ENCODE measurements around the gene ZNF234. TPM values are rescaled to one million over a fixed set of nuclear protein-coding genes. Genes with fewer than 3 reads are reported as not detected.
"Not testable (repeated sequence)": the region's sequence is repeated elsewhere in the genome, so short reads cannot be mapped to it uniquely, and the experiment has no call there.

ZNF234 gene
- total RNA-seq, 4 donors from 2014 or later: 0.88 to 8.4 (median 3.4) TPM

- H3K4me1 ChIP-seq: peaks cover 0 to 21% (median 14%) of the 10 kb centered on the region in 3 donors
- peaks cover 10 to 67% (median 55%) of the 10 kb centered on the region in 3 donors for H3K9me3 ChIP-seq
- DNase-seq: no peak
- intact Hi-C loops (cut with DNase I): no loop called here
- no peak overlapping the region for H3K4me3 ChIP-seq
- H3K27me3 ChIP-seq: no peaks in the 10 kb centered on the region
- peaks cover 5 to 39% (median 14%) of the 10 kb centered on the region in 3 donors for H3K36me3 ChIP-seq
- H3K27ac ChIP-seq: no peak overlapping the region
- TF ChIP-seq POLR2A (IDR thresholded peaks at IDR 0.05) (no peak), CTCF (IDR thresholded peaks at IDR 0.05) (no peak)
Observed at GRCh38 chr19:44109458-44109857, 31.9 kb upstream of the ZNF234 start.

- Histone ChIP-seq H3K27me3 (no peaks in the 10 kb centered on the region), H3K4me3 (peak overlapping the region in 3 of 4 donors; percentile 64 to 86 (median 72)), H3K4me1 (peaks cover 0 to 25% (median 17%) of the 10 kb centered on the region in 3 donors), H3K9me3 (peaks cover 7 to 41% (median 32%) of the 10 kb centered on the region in 3 donors), H3K36me3 (peaks cover 0 to 31% (median 5%) of the 10 kb centered on the region in 3 donors), H3K27ac (no peak overlapping the region)
- intact Hi-C loops (cut with DNase I): no loop called here
- DNase-seq: no peak
- WGBS, 2 donors: 14 to 22% methylated on average over 16 to 17 of the region's 17 CpGs
- TF ChIP-seq CTCF (IDR thresholded peaks at IDR 0.05): no peak
- no peak for TF ChIP-seq POLR2A (IDR thresholded peaks at IDR 0.05)
Observed at GRCh38 chr19:44111910-44112463, 29.4 kb upstream of the ZNF234 start.

GRCh38 chr19:44112802-44113137 lies 28.6 kb upstream of the ZNF234 start:
- no peaks in the 10 kb centered on the region for H3K27me3 ChIP-seq
- H3K27ac ChIP-seq: peak overlapping the region in 3 of 4 donors; percentile 43 to 81 (median 61)
- TF ChIP-seq CTCF (IDR thresholded peaks at IDR 0.05) (no peak), POLR2A (IDR thresholded peaks at IDR 0.05) (no peak)
- H3K36me3 ChIP-seq: peaks cover 0 to 31% (median 3%) of the 10 kb centered on the region in 3 donors
- peak overlapping the region; percentile 64 to 86 (median 71) for H3K4me3 ChIP-seq
- peaks cover 5 to 34% (median 24%) of the 10 kb centered on the region in 3 donors for H3K9me3 ChIP-seq
- intact Hi-C loops (cut with DNase I): no loop called here
- no peak for DNase-seq
- WGBS, 2 donors: 0 to 2% methylated on average over 11 of the region's 11 CpGs
- H3K4me1 ChIP-seq: peaks cover 0 to 25% (median 17%) of the 10 kb centered on the region in 3 donors

GRCh38 chr19:44113138-44113783 lies 28.1 kb upstream of the ZNF234 start, which contains the start of gene ZNF225:
Gene ZNF225 (plus strand): TSS chr19:44113399. CDS start chr19:44115828, 2,429 bp downstream.
- peak; percentile 65 for DNase-seq
- Histone ChIP-seq H3K9me3 (peaks cover 0 to 29% (median 22%) of the 10 kb centered on the region in 3 donors), H3K27me3 (no peaks in the 10 kb centered on the region), H3K36me3 (peaks cover 0 to 31% (median 8%) of the 10 kb centered on the region in 3 donors), H3K4me1 (peaks cover 0 to 25% (median 17%) of the 10 kb centered on the region in 3 donors), H3K27ac (peak within 1 kb of the TSS; percentile 72 to 83 (median 79)), H3K4me3 (peak within 1 kb of the TSS; percentile 64 to 86 (median 71))
- intact Hi-C loops (cut with DNase I): no loop called here
- TF ChIP-seq CTCF (IDR thresholded peaks at IDR 0.05) (peak in 1 of 6 experiments; percentile 3), POLR2A (IDR thresholded peaks at IDR 0.05) (no peak)
- 0% methylated on average over 15 to 26 of the region's 44 CpGs for WGBS, 2 donors

GRCh38 chr19:44113784-44114390 lies 27.5 kb upstream of the ZNF234 start:
- peaks cover 0 to 25% (median 17%) of the 10 kb centered on the region in 3 donors for H3K4me1 ChIP-seq
- H3K9me3 ChIP-seq: peaks cover 0 to 26% (median 17%) of the 10 kb centered on the region in 3 donors
- intact Hi-C loops (cut with DNase I): no loop called here
- no peak for DNase-seq
- peaks cover 0 to 35% (median 14%) of the 10 kb centered on the region in 3 donors for H3K36me3 ChIP-seq
- H3K27me3 ChIP-seq: no peaks in the 10 kb centered on the region
- peak overlapping the region; percentile 64 to 86 (median 71) for H3K4me3 ChIP-seq
- TF ChIP-seq CTCF (IDR thresholded peaks at IDR 0.05) (no peak), POLR2A (IDR thresholded peaks at IDR 0.05) (no peak)
- peak overlapping the region; percentile 72 to 83 (median 79) for H3K27ac ChIP-seq
- WGBS, 2 donors: 5 to 17% methylated on average over 6 to 7 of the region's 18 CpGs

GRCh38 chr19:44121162-44121561 lies 20.2 kb upstream of the ZNF234 start:
- intact Hi-C loops (cut with DNase I); DNase-seq; H3K4me3 ChIP-seq; H3K4me1 ChIP-seq; H3K27ac ChIP-seq; H3K27me3 ChIP-seq: not testable (repeated sequence)
- Histone ChIP-seq H3K9me3 (peaks cover 0 to 55% (median 28%) of the 10 kb centered on the region in 3 donors), H3K36me3 (peaks cover 0 to 100% (median 24%) of the 10 kb centered on the region in 3 donors)
- 91 to 93% methylated on average over 4 of the region's 4 CpGs for WGBS, 2 donors
